IPS-20b (cell line): ENCODE data around the gene ITGB1.
A peak's percentile ranks its signal among the peaks of the same experiment; 100 is the strongest.

Experiments
- H3K27ac ChIP-seq: one replicate; pipeline ENCODE4 v1.5.1; 2013; ENCODE audit warnings: low read length
- H3K27me3 ChIP-seq: 2 replicates; pipeline ENCODE4 v1.6.1; 2013; ENCODE audit warnings: mild to moderate bottlenecking, low read length, inconsistent platforms; ENCODE audit not compliant: insufficient read depth
- H3K36me3 ChIP-seq: 2 replicates; pipeline ENCODE4 v1.6.1; 2013; ENCODE audit warnings: low read depth, mild to moderate bottlenecking, inconsistent platforms, low read length, moderate library complexity; ENCODE audit not compliant: insufficient read depth
- H3K4me1 ChIP-seq: 2 replicates; pipeline ENCODE4 v1.6.1; 2013; ENCODE audit warnings: mild to moderate bottlenecking, control low read depth, inconsistent platforms, low read length, moderate library complexity; ENCODE audit not compliant: insufficient read depth
- H3K4me3 ChIP-seq: 2 replicates; pipeline ENCODE4 v1.5.1; 2013; ENCODE audit warnings: mild to moderate bottlenecking, low read length, inconsistent platforms
- H3K9ac ChIP-seq: 2 replicates; pipeline ENCODE4 v1.6.1; 2013; ENCODE audit warnings: low read depth, mild to moderate bottlenecking, inconsistent platforms, low read length, moderate library complexity
- H3K9me3 ChIP-seq: 2 replicates; pipeline ENCODE4 v1.6.1; 2013; ENCODE audit warnings: mild to moderate bottlenecking, low read depth, low read length, inconsistent platforms; ENCODE audit not compliant: insufficient read depth

Gene ITGB1

GRCh38 chr10:32952094-32952493, 5.9 kb downstream of the ITGB1 start:
- Histone ChIP-seq H3K4me3 (peak overlapping the region; percentile 69; the same call in 1 of the 2 replicates), H3K9ac (peak overlapping the region; percentile 68; the same call in 1 of the 2 replicates), H3K9me3 (no peaks in the 10 kb centered on the region), H3K27me3 (no peaks in the 10 kb centered on the region), H3K36me3 (no peaks in the 10 kb centered on the region), H3K4me1 (peaks cover 66% of the 10 kb centered on the region), H3K27ac (peak overlapping the region; percentile 42)

GRCh38 chr10:32951111-32951510, 6.9 kb downstream of the ITGB1 start:
- Histone ChIP-seq H3K27me3 (no peaks in the 10 kb centered on the region), H3K27ac (peak overlapping the region; percentile 80), H3K36me3 (no peaks in the 10 kb centered on the region), H3K4me3 (peak overlapping the region; percentile 69), H3K9ac (peak overlapping the region; percentile 68), H3K9me3 (no peaks in the 10 kb centered on the region), H3K4me1 (peaks cover 60% of the 10 kb centered on the region)

GRCh38 chr10:32950591-32951108, 7.4 kb downstream of the ITGB1 start:
- Histone ChIP-seq H3K36me3 (no peaks in the 10 kb centered on the region), H3K4me1 (peaks cover 56% of the 10 kb centered on the region), H3K9ac (peak overlapping the region; percentile 68; the same call in 1 of the 2 replicates), H3K27ac (peak overlapping the region; percentile 80), H3K27me3 (no peaks in the 10 kb centered on the region), H3K4me3 (peak overlapping the region; percentile 69), H3K9me3 (no peaks in the 10 kb centered on the region)

- no peaks in the 10 kb centered on the region for H3K9me3 ChIP-seq
- peaks cover 42% of the 10 kb centered on the region for H3K4me1 ChIP-seq
- no peak overlapping the region for H3K9ac ChIP-seq
- no peaks in the 10 kb centered on the region for H3K36me3 ChIP-seq
- H3K27ac ChIP-seq: no peak overlapping the region
- no peaks in the 10 kb centered on the region for H3K27me3 ChIP-seq
- no peak overlapping the region for H3K4me3 ChIP-seq
Observed at GRCh38 chr10:32949221-32949678, 8.8 kb downstream of the ITGB1 start.

GRCh38 chr10:32948451-32948850, 9.6 kb downstream of the ITGB1 start:
- H3K4me1 ChIP-seq: peaks cover 40% of the 10 kb centered on the region
- no peak overlapping the region for H3K4me3 ChIP-seq
- no peaks in the 10 kb centered on the region for H3K9me3 ChIP-seq
- no peak overlapping the region for H3K27ac ChIP-seq
- H3K9ac ChIP-seq: no peak overlapping the region
- H3K27me3 ChIP-seq: no peaks in the 10 kb centered on the region
- H3K36me3 ChIP-seq: no peaks in the 10 kb centered on the region

GRCh38 chr10:32947586-32947985, 10.4 kb downstream of the ITGB1 start:
- Histone ChIP-seq H3K27ac (no peak overlapping the region), H3K9ac (no peak overlapping the region), H3K9me3 (no peaks in the 10 kb centered on the region), H3K4me3 (no peak overlapping the region), H3K4me1 (peaks cover 39% of the 10 kb centered on the region), H3K27me3 (no peaks in the 10 kb centered on the region), H3K36me3 (no peaks in the 10 kb centered on the region)

GRCh38 chr10:32946108-32946507, 11.9 kb downstream of the ITGB1 start:
- no peaks in the 10 kb centered on the region for H3K9me3 ChIP-seq
- peaks cover 40% of the 10 kb centered on the region for H3K4me1 ChIP-seq
- no peak overlapping the region for H3K4me3 ChIP-seq
- no peaks in the 10 kb centered on the region for H3K27me3 ChIP-seq
- no peak overlapping the region for H3K27ac ChIP-seq
- no peak overlapping the region for H3K9ac ChIP-seq
- H3K36me3 ChIP-seq: no peaks in the 10 kb centered on the region

- Histone ChIP-seq H3K36me3 (no peaks in the 10 kb centered on the region), H3K4me1 (peaks cover 32% of the 10 kb centered on the region), H3K9me3 (no peaks in the 10 kb centered on the region), H3K4me3 (no peak overlapping the region), H3K27me3 (no peaks in the 10 kb centered on the region), H3K9ac (no peak overlapping the region), H3K27ac (no peak overlapping the region)
Observed at GRCh38 chr10:32943854-32944661, 14.0 kb downstream of the ITGB1 start.

- no peak overlapping the region for H3K27ac ChIP-seq
- H3K4me1 ChIP-seq: peaks cover 30% of the 10 kb centered on the region
- no peaks in the 10 kb centered on the region for H3K9me3 ChIP-seq
- no peaks in the 10 kb centered on the region for H3K27me3 ChIP-seq
- H3K4me3 ChIP-seq: no peak overlapping the region
- no peak overlapping the region for H3K9ac ChIP-seq
- no peaks in the 10 kb centered on the region for H3K36me3 ChIP-seq
Observed at GRCh38 chr10:32943395-32943794, 14.6 kb downstream of the ITGB1 start.

- peaks cover 37% of the 10 kb centered on the region for H3K4me1 ChIP-seq
- no peaks in the 10 kb centered on the region for H3K9me3 ChIP-seq
- no peak overlapping the region for H3K27ac ChIP-seq
- H3K36me3 ChIP-seq: no peaks in the 10 kb centered on the region
- H3K4me3 ChIP-seq: no peak overlapping the region
- no peaks in the 10 kb centered on the region for H3K27me3 ChIP-seq
- no peak overlapping the region for H3K9ac ChIP-seq
Observed at GRCh38 chr10:32942081-32942480, 15.9 kb downstream of the ITGB1 start.

- H3K36me3 ChIP-seq: no peaks in the 10 kb centered on the region
- no peak overlapping the region for H3K27ac ChIP-seq
- no peaks in the 10 kb centered on the region for H3K27me3 ChIP-seq
- no peak overlapping the region for H3K4me3 ChIP-seq
- no peak overlapping the region for H3K9ac ChIP-seq
- H3K9me3 ChIP-seq: no peaks in the 10 kb centered on the region
- H3K4me1 ChIP-seq: peaks cover 37% of the 10 kb centered on the region
Observed at GRCh38 chr10:32941357-32941756, 16.7 kb downstream of the ITGB1 start.
